AG04450 (cell line): ENCODE results near the gene SMYD2. TPM values are rescaled to one million over a fixed set of nuclear protein-coding genes. Genes with fewer than 3 reads are reported as not detected.

ENCODE experiments used
- CTCF ChIA-PET: fragments of 300-600, 350-600 bp; formaldehyde crosslinking; extraction: SDS; loops from one replicate; lab custom pipeline; 2022; ENCODE audit warnings: antibody characterized with exemption, inconsistent platforms; lab: Charles Lee
- POLR2A ChIA-PET: fragments of 350-600 bp; formaldehyde crosslinking; extraction: SDS; loops from one replicate; lab custom pipeline; 2021; ENCODE audit warnings: antibody characterized with exemption, inconsistent platforms; lab: Yijun Ruan, JAX
- DNase-seq: peaks from one replicate; pipeline ENCODE4 v3.0.0-alpha.2; 2011; ENCODE audit warnings: low read depth, low spot score
- H3K27ac ChIP-seq: one replicate; pipeline ENCODE4 v1.5.1; 2012; ENCODE audit warnings: low read depth, low read length, control low read depth
- H3K27me3 ChIP-seq: one replicate; pipeline ENCODE4 v1.6.0; 2012; ENCODE audit warnings: low read length; ENCODE audit not compliant: control insufficient read depth, insufficient read depth
- H3K4me3 ChIP-seq: 2 replicates; pipeline ENCODE4 v1.5.1; 2011; ENCODE audit warnings: mild to moderate bottlenecking, low read depth, low read length, control low read depth
- H3K9me3 ChIP-seq: 2 replicates; pipeline ENCODE4 v1.5.1; 2012; ENCODE audit warnings: low read length; ENCODE audit not compliant: control insufficient read depth, insufficient read depth
- CTCF ChIP-seq: IDR thresholded peaks from 2 replicates; pipeline ENCODE4 v1.5.1; 2011; ENCODE audit warnings: low read depth, low read length, control low read depth, inconsistent platforms
- polyA plus RNA-seq: library from polyadenylated mRNA; depleted of rRNA; stranded (reverse); fragments of >200 nt; gene quantifications from 2 replicates; pipeline ENCODE4 v1.2.3, GENCODE V29; 2011

Gene SMYD2
- polyA plus RNA-seq, 1 experiment = 54.7 TPM

GRCh38 chr1:214327514-214327913 lies 46.6 kb downstream of the SMYD2 start:
- CTCF ChIA-PET = interaction anchor here (0.5 to 13.4 kb wide), 19 partner anchors 9 to 1241 kb away, joined by 3 to 435 read pairs (median 5); no protein-coding TSS in a partner anchor
- POLR2A ChIA-PET = interaction anchor here (0.7 kb wide), 1 partner anchor 256 kb away, joined by 3 read pairs; no protein-coding TSS in a partner anchor
- H3K9me3 ChIP-seq = no peaks in the 10 kb centered on the region
- DNase-seq = no peak
- H3K4me3 ChIP-seq = no peak overlapping the region
- no peak overlapping the region for H3K27ac ChIP-seq
- H3K27me3 ChIP-seq = no peaks in the 10 kb centered on the region
- TF ChIP-seq CTCF = no peak

- Histone ChIP-seq H3K4me3 (no peak overlapping the region), H3K9me3 (no peaks in the 10 kb centered on the region), H3K27ac (no peak overlapping the region), H3K27me3 (no peaks in the 10 kb centered on the region)
- peak; percentile 92 for TF ChIP-seq CTCF
- POLR2A ChIA-PET = interaction anchor here (0.7 kb wide), 1 partner anchor 114 kb away, joined by 3 read pairs; no protein-coding TSS in a partner anchor
- CTCF ChIA-PET = interaction anchor here (0.7 to 13.4 kb wide), 25 partner anchors 11 to 1215 kb away, joined by 3 to 435 read pairs (median 6); no protein-coding TSS in a partner anchor
- DNase-seq = peak; percentile 44
Observed at GRCh38 chr1:214328770-214329469, 48.0 kb downstream of the SMYD2 start.

GRCh38 chr1:214329470-214330220 lies 48.7 kb downstream of the SMYD2 start:
- POLR2A ChIA-PET = interaction anchor here (0.7 kb wide), 1 partner anchor 115 kb away, joined by 3 read pairs; no protein-coding TSS in a partner anchor
- CTCF ChIA-PET = interaction anchor here (0.7 to 13.4 kb wide), 21 partner anchors 11 to 1197 kb away, joined by 3 to 435 read pairs (median 10); no protein-coding TSS in a partner anchor

GRCh38 chr1:214330222-214330621 lies 49.3 kb downstream of the SMYD2 start:
- Histone ChIP-seq H3K4me3 (no peak overlapping the region), H3K27me3 (no peaks in the 10 kb centered on the region), H3K9me3 (no peaks in the 10 kb centered on the region), H3K27ac (no peak overlapping the region)
- DNase-seq = no peak
- ChIA-PET POLR2A (no interaction called here), CTCF (interaction anchor here (1.0 to 13.4 kb wide), 19 partner anchors 12 to 1196 kb away, joined by 3 to 435 read pairs (median 14); partner anchors contain the start of gene PTPN14)
- TF ChIP-seq CTCF = no peak

More at GRCh38 chr1:214329470-214330220, 48.7 kb downstream of the SMYD2 start:
- Histone ChIP-seq H3K9me3 (no peaks in the 10 kb centered on the region), H3K27me3 (no peaks in the 10 kb centered on the region), H3K27ac (no peak overlapping the region), H3K4me3 (no peak overlapping the region)
- TF ChIP-seq CTCF = no peak
- no peak for DNase-seq
